ENCODE measurements around the gene TOM1L1. TPM values are rescaled to one million over a fixed set of nuclear protein-coding genes. Genes with fewer than 3 reads are reported as not detected.

TOM1L1 gene
- total RNA-seq, 1 experiment from 2014 or later = 48.1 TPM

GRCh38 chr17:54945231-54945630 is 44.6 kb downstream of the TOM1L1 start:
- no peak overlapping the region for H3K4me3 ChIP-seq (ENCODE audit: low read length)
- H3K27me3 ChIP-seq (ENCODE audit: low read length) = no peaks in the 10 kb centered on the region
- intact Hi-C loops (cut with micrococcal nuclease) = no loop called here
- H4K20me1 ChIP-seq (ENCODE audit: low read length) = no peaks in the 10 kb centered on the region
- ATAC-seq = no peak
- no peak overlapping the region for H3K9ac ChIP-seq (ENCODE audit: low read length)
- H3K9me2 ChIP-seq (replicated peaks; ENCODE audit: low read length) = no peaks in the 10 kb centered on the region
- H2AFZ ChIP-seq (ENCODE audit: low read length) = no peak overlapping the region
- DNase-seq = no peak
- H3K79me2 ChIP-seq (ENCODE audit: low read length) = no peaks in the 10 kb centered on the region
- CTCF ChIA-PET = no interaction called here
- H3K9me3 ChIP-seq (ENCODE audit: low read length) = no peaks in the 10 kb centered on the region
- POLR2A ChIA-PET (ENCODE audit: unreplicated experiment) = interaction anchor here (0.7 kb wide), 1 partner anchor 11 kb away, joined by 6 read pairs; no protein-coding TSS in a partner anchor
- TF ChIP-seq EZH2phosphoT487 (IDR thresholded peaks at IDR 0.05; ENCODE audit: borderline replicate concordance, low read length) = no peak
- TF ChIP-seq EZH2 (IDR thresholded peaks at IDR 0.05; ENCODE audit: low read length, unreplicated experiment) = no peak
- TF ChIP-seq, protein P1, sequence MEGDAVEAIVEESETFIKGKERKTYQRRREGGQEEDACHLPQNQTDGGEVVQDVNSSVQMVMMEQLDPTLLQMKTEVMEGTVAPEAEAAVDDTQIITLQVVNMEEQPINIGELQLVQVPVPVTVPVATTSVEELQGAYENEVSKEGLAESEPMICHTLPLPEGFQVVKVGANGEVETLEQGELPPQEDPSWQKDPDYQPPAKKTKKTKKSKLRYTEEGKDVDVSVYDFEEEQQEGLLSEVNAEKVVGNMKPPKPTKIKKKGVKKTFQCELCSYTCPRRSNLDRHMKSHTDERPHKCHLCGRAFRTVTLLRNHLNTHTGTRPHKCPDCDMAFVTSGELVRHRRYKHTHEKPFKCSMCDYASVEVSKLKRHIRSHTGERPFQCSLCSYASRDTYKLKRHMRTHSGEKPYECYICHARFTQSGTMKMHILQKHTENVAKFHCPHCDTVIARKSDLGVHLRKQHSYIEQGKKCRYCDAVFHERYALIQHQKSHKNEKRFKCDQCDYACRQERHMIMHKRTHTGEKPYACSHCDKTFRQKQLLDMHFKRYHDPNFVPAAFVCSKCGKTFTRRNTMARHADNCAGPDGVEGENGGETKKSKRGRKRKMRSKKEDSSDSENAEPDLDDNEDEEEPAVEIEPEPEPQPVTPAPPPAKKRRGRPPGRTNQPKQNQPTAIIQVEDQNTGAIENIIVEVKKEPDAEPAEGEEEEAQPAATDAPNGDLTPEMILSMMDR (conservative IDR thresholded peaks at IDR 0.05; ENCODE audit: low read depth, low read length) = no peak
- H3K4me2 ChIP-seq (ENCODE audit: low read length) = no peak overlapping the region
- BruUV-seq (replicated peaks) = no TSS peak
- H3K4me1 ChIP-seq (ENCODE audit: insufficient read depth, low read length) = peaks cover 23% of the 10 kb centered on the region
- no peaks in the 10 kb centered on the region for H3F3A ChIP-seq (ENCODE audit: low read length, unreplicated experiment)
- peaks cover 23% of the 10 kb centered on the region for H3K36me3 ChIP-seq (ENCODE audit: low read depth, low read length)
- no peak overlapping the region for H3K27ac ChIP-seq (ENCODE audit: low read length)

- H3K9ac ChIP-seq (ENCODE audit: low read length) = no peak overlapping the region
- no peak for ATAC-seq
- H3K4me1 ChIP-seq (ENCODE audit: insufficient read depth, low read length) = peaks cover 23% of the 10 kb centered on the region
- no peak overlapping the region for H2AFZ ChIP-seq (ENCODE audit: low read length)
- intact Hi-C loops (cut with micrococcal nuclease) = no loop called here
- no peaks in the 10 kb centered on the region for H3K79me2 ChIP-seq (ENCODE audit: low read length)
- ChIA-PET CTCF (no interaction called here), POLR2A (ENCODE audit: unreplicated experiment) (interaction anchor here (0.7 kb wide), 1 partner anchor 11 kb away, joined by 6 read pairs; no protein-coding TSS in a partner anchor)
- no peak for DNase-seq
- peaks cover 27% of the 10 kb centered on the region for H3K36me3 ChIP-seq (ENCODE audit: low read depth, low read length)
- H3K4me2 ChIP-seq (ENCODE audit: low read length) = no peak overlapping the region
- no peaks in the 10 kb centered on the region for H3K27me3 ChIP-seq (ENCODE audit: low read length)
- no TSS peak for BruUV-seq (replicated peaks)
- H4K20me1 ChIP-seq (ENCODE audit: low read length) = no peaks in the 10 kb centered on the region
- no peaks in the 10 kb centered on the region for H3F3A ChIP-seq (ENCODE audit: low read length, unreplicated experiment)
- no peak overlapping the region for H3K27ac ChIP-seq (ENCODE audit: low read length)
- no peaks in the 10 kb centered on the region for H3K9me2 ChIP-seq (replicated peaks; ENCODE audit: low read length)
- H3K4me3 ChIP-seq (ENCODE audit: low read length) = no peak overlapping the region
- TF ChIP-seq EZH2 (IDR thresholded peaks at IDR 0.05; ENCODE audit: low read length, unreplicated experiment) (no peak), EZH2phosphoT487 (IDR thresholded peaks at IDR 0.05; ENCODE audit: borderline replicate concordance, low read length) (no peak)
- TF ChIP-seq, protein P1 (conservative IDR thresholded peaks at IDR 0.05; ENCODE audit: low read depth, low read length) = no peak
- no peaks in the 10 kb centered on the region for H3K9me3 ChIP-seq (ENCODE audit: low read length)
These were observed 45.0 kb downstream of the TOM1L1 start for GRCh38 chr17:54945671-54946070.

- Histone ChIP-seq H3K9ac (ENCODE audit: low read length) (no peak overlapping the region), H3K36me3 (ENCODE audit: low read depth, low read length) (peaks cover 39% of the 10 kb centered on the region), H3K4me1 (ENCODE audit: insufficient read depth, low read length) (peaks cover 23% of the 10 kb centered on the region), H3K9me2 (replicated peaks; ENCODE audit: low read length) (no peaks in the 10 kb centered on the region), H3K9me3 (ENCODE audit: low read length) (no peaks in the 10 kb centered on the region), H3K4me3 (ENCODE audit: low read length) (no peak overlapping the region), H3F3A (ENCODE audit: low read length, unreplicated experiment) (no peaks in the 10 kb centered on the region), H3K27me3 (ENCODE audit: low read length) (no peaks in the 10 kb centered on the region), H3K27ac (ENCODE audit: low read length) (peak overlapping the region; percentile 61; the same call in 1 of the 2 replicates), H3K4me2 (ENCODE audit: low read length) (peak overlapping the region; percentile 51; the same call in 1 of the 2 replicates), H3K79me2 (ENCODE audit: low read length) (no peaks in the 10 kb centered on the region), H2AFZ (ENCODE audit: low read length) (no peak overlapping the region), H4K20me1 (ENCODE audit: low read length) (no peaks in the 10 kb centered on the region)
- CTCF ChIA-PET = no interaction called here
- no TSS peak for BruUV-seq (replicated peaks)
- DNase-seq (no peak), ATAC-seq (no peak)
- no peak for TF ChIP-seq EZH2phosphoT487 (IDR thresholded peaks at IDR 0.05; ENCODE audit: borderline replicate concordance, low read length)
- no peak for TF ChIP-seq EZH2 (IDR thresholded peaks at IDR 0.05; ENCODE audit: low read length, unreplicated experiment)
- TF ChIP-seq, protein P1 (conservative IDR thresholded peaks at IDR 0.05; ENCODE audit: low read depth, low read length) = no peak
- POLR2A ChIA-PET (ENCODE audit: unreplicated experiment) = no interaction called here
- intact Hi-C loops (cut with micrococcal nuclease) = loop anchor here (1.0 kb wide), 1 partner anchor 13 kb away; no protein-coding TSS in a partner anchor
These were observed 46.7 kb downstream of the TOM1L1 start for GRCh38 chr17:54947396-54947795.

Measured in PC-3 (cell line).